GM18517 (cell line): ENCODE measurements around the gene VWA8.
"Not testable (repeated sequence)": the region's sequence is repeated elsewhere in the genome, so short reads cannot be mapped to it uniquely, and the experiment has no call there.

Source experiments
- ATAC-seq: cut with Tn5 transposase; IDR thresholded peaks from one replicate; pipeline ENCODE4 v1.9.1; 2021; ENCODE audit warnings: mild to moderate bottlenecking, moderate library complexity; ENCODE audit not compliant: unreplicated experiment

The VWA8 gene

DNA sequence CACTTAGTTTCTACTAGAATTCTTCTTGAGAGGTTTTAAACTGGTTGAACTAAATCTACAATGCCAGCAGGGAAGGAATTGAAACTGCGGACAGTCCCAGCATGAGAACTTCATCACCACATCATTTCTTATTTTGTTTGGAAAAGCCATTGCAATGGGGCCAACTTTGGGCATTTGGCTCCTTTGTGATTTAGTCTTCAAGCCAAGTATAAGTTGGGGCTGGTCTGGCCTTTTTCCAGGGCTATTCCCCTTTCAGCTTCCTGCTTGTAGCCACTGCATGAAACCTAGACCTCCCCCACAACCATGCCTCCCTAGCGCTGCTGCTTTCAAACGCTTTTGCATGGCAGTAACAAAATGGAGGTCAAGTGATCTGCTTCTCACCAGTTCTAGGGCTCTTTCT, 361.3 kb downstream of the VWA8 start:
- ATAC-seq = no peak

DNA sequence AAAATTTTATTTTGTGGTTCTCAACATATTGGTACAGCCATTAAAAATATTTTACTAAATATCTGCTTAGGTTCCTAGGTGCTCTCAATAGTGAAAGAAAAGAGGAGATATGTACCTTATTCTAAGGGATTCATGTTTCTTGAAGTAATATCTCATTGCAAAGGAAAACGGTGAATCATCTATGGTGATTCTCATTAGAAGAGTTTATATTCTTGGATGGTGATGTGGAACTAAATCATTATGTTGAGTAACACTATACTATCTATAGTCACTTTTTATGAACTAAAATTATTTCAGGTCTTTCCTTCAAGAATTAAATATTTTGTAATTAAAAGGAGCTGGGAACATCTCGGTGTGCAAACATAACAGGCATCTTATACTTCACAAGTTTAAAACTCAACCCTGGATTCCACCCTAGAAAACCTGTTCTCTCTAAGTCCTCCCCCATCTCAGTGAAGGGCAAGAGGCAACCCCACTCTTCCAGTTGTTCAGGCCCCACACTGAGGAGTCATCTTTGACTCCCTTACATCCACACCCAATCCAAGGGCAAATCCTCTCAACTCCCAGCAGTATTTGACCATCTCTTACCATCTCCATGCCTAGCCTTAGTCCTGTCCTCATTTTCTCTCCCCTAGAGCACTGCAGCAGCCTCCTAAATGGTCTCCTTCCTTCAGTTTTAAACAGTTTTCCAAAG, 363.4 kb downstream of the VWA8 start:
- no peak for ATAC-seq

DNA sequence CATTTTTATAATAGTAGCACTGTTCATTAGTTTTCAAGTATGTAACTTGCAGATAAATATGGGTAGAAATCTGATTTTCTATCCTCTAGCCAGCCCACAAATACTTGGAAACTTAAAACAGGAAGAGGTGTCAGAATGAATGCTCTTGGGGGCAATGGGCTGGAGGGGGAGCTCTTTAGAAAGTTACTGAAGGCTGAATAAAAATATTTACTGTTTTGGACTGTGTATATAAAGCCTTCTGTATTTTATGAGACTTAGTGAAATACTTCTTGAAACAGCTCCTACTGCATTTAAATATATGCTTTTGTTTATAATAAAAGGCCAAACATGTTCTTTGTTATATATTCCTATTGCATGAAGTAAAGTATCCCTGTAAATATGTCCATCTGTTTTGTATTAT, 364.7 kb downstream of the VWA8 start:
- no peak for ATAC-seq

- no peak for ATAC-seq
These were observed 365.6 kb downstream of the VWA8 start for GRCh38 chr13:41595298-41595697.

DNA sequence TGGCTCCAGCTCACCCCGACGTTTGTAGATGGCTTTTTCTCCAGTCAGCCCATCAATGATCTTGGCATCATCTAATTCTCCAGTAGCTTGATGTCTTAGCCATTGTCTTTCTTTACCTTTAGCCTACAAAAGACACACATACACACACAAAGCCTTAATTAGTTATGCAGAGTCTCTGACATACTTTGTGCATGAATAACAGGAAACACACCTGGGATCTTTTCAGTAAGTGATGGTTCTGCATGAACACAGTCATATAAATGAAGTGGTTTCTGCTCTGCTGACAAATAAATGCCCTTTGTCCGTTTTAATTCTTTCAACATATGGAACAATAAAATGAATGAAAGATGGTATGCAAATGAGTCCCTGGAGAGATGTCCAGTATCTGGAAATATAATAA, 370.3 kb downstream of the VWA8 start:
- no peak for ATAC-seq

- ATAC-seq = no peak
These were observed 370.8 kb downstream of the VWA8 start for GRCh38 chr13:41590122-41590521.

DNA sequence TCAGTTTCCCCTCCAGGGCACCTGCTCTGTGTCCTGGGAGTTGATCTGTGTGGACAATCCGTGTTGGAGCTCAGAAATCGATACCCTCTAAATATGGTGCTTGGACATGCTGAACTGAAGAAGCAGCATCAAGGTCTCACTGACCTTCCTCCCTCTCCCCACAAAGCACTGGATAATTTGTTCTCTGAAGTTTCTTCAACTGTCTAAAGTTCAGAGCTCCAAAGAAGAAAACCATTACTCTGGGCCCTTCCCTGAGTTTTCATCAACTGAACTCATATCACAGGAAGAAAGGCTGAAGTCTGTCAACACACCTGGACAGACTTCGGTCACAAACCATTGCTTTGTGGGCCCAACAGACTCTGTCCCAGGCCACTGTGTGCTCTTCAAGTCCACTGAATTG, 371.5 kb downstream of the VWA8 start:
- ATAC-seq = no peak

DNA sequence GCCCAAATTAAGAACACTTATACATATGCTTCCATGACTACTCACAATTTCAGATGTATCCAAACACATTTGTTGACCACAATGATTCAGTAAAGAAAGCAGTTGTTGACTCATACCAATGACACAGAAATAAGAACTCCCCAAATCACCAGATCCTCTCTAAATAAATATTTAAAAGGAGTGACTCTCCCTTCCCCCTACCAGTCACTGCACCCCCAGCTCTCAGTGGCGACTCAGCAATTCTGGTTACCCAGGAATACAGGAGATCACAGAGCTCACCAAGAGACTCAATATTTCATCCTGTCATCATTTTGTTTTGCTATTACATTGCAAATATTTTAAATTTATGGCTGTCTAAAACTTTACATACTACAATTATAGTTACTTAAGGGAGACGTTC, 372.0 kb downstream of the VWA8 start:
- ATAC-seq = no peak

DNA sequence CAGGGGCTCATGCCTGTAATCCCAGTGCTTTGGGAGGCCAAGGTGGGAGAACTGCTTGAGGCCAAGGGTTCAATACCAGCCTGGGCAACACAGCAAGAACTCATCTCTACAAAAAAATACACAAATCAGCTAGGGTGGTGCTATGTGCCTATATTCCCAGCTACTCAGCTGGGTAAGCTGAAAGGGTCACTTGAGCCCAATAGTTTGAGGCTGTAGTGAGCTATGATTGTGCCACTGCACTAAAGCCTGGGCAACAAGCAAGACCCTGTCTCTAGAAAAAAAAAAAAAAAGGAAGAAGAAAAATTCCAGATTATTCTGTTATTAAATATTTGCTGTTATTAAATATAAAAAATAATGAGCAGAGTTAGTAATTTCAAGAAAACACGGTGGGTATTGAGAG, 372.5 kb downstream of the VWA8 start:
- ATAC-seq = no peak

GRCh38 chr13:41587490-41587889, 373.4 kb downstream of the VWA8 start:
- ATAC-seq = no peak

DNA sequence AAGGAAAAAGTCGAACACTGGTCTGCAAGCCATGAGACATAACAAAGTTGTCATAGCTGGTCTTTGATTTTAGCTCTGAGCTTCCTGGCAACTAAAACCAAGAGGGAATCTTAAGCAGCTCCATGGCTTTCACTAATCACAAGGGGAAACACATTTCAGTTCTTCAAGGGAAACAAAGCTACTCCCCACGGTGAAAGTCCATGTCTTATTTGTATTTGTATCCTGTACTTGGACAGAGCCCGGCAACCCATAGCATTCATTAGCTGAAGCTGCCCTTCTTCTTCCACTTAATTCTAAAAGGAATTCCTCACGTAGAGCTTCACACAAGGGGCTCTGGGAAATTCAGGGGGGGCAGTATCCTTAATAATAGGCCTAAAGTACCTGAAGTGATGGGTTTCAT, 374.7 kb downstream of the VWA8 start:
- no peak for ATAC-seq

DNA sequence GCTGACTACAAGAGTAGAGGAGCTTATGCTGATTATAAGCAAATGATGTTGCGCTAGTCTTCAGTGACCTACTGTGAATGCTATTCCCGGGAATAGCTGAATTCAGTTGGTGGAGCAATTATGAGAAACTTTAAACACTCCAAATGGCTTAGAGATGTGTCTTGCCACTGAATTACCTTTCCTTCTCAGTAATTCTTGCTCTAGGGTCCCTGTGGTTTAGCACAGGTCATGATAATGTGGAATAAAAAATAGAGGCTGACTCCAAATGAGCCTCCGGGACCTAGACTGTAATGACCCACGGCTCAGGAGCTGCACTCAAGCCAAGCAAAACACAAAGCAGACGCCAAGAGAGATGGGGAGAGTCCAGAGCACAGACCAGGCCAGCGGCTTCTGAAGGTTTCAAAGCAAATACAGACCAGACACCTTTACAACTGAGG, 378.9 kb downstream of the VWA8 start:
- ATAC-seq = no peak

- no peak for ATAC-seq
These were observed 380.6 kb downstream of the VWA8 start for GRCh38 chr13:41580345-41580744.

- no peak for ATAC-seq
These were observed 381.0 kb downstream of the VWA8 start for GRCh38 chr13:41579881-41580280.

DNA sequence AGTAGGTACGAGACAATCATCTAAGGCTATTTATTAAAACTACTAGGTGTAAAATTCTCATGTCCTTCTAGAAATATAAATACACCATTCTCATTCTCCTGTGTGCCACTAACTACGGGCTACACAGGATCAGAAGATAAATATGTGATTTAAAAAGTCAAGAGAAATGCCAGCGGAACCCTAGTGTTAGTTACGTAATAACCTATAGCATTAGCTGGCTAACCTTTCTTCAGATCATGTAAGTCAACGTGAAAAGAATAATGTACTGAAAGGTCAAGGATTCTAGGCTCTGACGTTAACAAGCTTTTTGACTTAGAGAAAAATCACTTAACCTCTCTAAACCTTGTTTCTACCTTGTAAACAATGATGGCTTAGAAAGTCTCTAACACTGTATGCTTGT, 381.7 kb downstream of the VWA8 start:
- ATAC-seq = no peak

DNA sequence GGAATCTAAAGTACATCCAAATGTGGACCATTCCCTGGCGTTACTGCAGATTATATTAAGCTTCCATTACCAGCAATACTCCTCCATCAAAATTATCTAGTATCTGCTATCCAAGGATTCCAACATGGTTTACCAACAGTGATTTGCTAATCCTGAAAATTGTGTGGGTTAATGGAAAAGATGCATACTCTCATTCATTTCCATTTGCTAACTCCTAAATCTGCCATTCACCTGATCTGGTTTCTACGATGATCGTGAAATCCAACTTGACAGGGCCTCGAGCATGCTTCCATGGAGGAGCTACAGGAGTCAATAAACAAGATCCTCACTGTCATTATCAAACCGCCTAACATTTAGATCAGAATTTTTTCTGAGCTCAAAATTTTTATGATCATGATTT, 382.5 kb downstream of the VWA8 start:
- ATAC-seq = no peak

GRCh38 chr13:41577436-41577835, 383.5 kb downstream of the VWA8 start:
- no peak for ATAC-seq

- not testable (repeated sequence) for ATAC-seq
These were observed 387.3 kb downstream of the VWA8 start for GRCh38 chr13:41573640-41574039.

DNA sequence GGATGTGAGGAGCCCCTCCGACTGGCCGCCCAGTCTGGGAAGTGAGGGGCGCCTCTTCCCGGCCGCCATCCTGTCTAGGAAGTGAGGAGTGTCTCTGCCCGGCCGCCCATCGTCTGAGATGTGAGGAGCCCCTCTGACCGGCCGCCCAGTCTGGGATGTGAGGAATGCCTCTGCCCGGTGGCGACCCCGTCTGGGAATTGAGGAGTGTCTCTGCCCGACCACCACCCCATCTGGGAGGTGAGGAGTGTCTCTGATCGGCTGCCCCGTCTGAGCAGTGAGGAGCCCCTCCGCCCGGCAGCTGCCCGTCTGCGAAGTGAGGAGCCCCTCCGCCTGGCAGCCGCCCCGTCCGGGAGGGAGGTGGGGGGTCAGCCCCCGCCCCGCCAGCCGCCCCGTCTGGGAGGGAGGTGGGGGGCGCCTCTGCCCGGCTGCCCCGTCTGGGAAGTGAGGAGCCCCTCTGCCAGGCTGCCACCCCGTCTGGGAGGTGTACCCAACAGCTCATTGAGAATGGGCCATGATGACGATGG, 389.0 kb downstream of the VWA8 start:
- ATAC-seq = not testable (repeated sequence)

- ATAC-seq = no peak
These were observed 391.9 kb downstream of the VWA8 start for GRCh38 chr13:41568972-41569351.

DNA sequence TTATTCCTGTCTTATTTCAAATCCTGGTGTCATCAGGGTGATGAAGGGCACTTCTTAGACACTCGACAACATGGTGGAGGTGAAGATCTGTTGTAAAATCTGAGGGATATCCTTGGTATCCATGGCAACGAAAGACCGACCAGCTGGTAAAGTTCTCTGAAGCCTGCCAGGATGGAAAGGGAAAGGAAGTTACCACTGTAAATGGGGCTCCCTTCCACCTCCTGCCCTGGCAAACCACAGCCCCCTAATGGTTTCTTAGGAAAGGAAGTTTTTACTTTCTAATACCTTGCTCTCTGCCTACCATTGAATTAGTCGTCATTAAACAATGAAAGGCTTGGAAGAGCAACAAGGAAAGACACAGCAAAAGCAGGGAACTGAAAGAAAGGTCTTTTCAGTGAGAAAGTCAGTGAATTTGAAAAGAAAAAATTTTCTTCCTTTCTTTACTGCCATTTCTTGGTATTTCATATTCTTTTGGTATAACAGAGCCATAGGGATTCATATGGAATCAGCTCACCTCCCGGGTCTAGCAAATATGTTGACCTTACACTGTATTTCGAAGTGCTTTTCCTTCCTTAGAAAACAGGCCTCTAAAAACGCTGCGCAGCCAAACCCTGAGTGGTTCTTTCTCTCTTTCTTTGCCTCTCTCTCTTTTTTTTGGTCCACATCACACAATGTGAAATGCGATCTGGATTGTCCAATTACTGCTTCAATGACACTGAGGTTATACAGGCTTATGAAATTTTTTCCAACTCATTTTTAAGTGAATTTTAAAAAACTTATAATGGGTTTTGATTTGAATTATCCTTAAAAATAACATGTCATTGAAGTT, 392.6 kb downstream of the VWA8 start:
- no peak for ATAC-seq

- ATAC-seq = no peak
These were observed 393.5 kb downstream of the VWA8 start for GRCh38 chr13:41567363-41567762.
